T-helper 22 cell (primary cell): ENCODE data around the gene NSDHL.
"Not testable (repeated sequence)": the region's sequence is repeated elsewhere in the genome, so short reads cannot be mapped to it uniquely, and the experiment has no call there.

Experiments used
- DNase-seq: peaks from one replicate; pipeline ENCODE4 v3.0.0-alpha.2; 2020; ENCODE audit warnings: low read depth

NSDHL gene

GRCh38 chrX:152830312-152831305 is at the start of gene NSDHL, which contains the start of gene CETN2:
Gene NSDHL (plus strand): TSS chrX:152831063. CDS start chrX:152846325, 15,262 bp downstream.
Gene CETN2 (minus strand): TSS chrX:152830757. CDS start chrX:152830710, 47 bp downstream.
- DNase-seq, result peak; percentile 88

GRCh38 chrX:152787062-152787461 is 43.8 kb upstream of the NSDHL start:
- DNase-seq, result not testable (repeated sequence)

GRCh38 chrX:152798945-152799344 is 31.9 kb upstream of the NSDHL start:
- DNase-seq, result no peak

- no peak for DNase-seq
These were observed 24.8 kb upstream of the NSDHL start for GRCh38 chrX:152806035-152806434.

GRCh38 chrX:152810403-152810802 is 20.5 kb upstream of the NSDHL start:
- no peak for DNase-seq

- DNase-seq, result no peak
These were observed 17.7 kb upstream of the NSDHL start for GRCh38 chrX:152813206-152813605.

- DNase-seq, result no peak
These were observed 16.8 kb upstream of the NSDHL start for GRCh38 chrX:152814048-152814447.

GRCh38 chrX:152817078-152817764 is 13.6 kb upstream of the NSDHL start:
- DNase-seq, result no peak

GRCh38 chrX:152818356-152818755 is 12.5 kb upstream of the NSDHL start:
- no peak for DNase-seq

- DNase-seq, result no peak
These were observed 11.6 kb upstream of the NSDHL start for GRCh38 chrX:152819266-152819665.

GRCh38 chrX:152819732-152820131 is 11.1 kb upstream of the NSDHL start:
- DNase-seq, result no peak

GRCh38 chrX:152821145-152821765 is 9.6 kb upstream of the NSDHL start:
- DNase-seq, result no peak

GRCh38 chrX:152822383-152823086 is 8.3 kb upstream of the NSDHL start:
- DNase-seq, result no peak

- no peak for DNase-seq
These were observed 7.2 kb upstream of the NSDHL start for GRCh38 chrX:152823657-152824056.

- DNase-seq, result no peak
These were observed 6.0 kb upstream of the NSDHL start for GRCh38 chrX:152824841-152825374.

- DNase-seq, result no peak
These were observed 528 bp downstream of the NSDHL start for GRCh38 chrX:152831391-152831790.

- DNase-seq, result no peak
These were observed 1.7 kb downstream of the NSDHL start for GRCh38 chrX:152832520-152832919.

GRCh38 chrX:152833378-152833777 is 2.5 kb downstream of the NSDHL start:
- no peak for DNase-seq

- DNase-seq, result not testable (repeated sequence)
These were observed 4.6 kb downstream of the NSDHL start for GRCh38 chrX:152835470-152835869.

- no peak for DNase-seq
These were observed 12.0 kb downstream of the NSDHL start for GRCh38 chrX:152842772-152843338.

- DNase-seq, result no peak
These were observed 13.0 kb downstream of the NSDHL start for GRCh38 chrX:152843852-152844251.
